CD14-positive monocyte (primary cell): Measurements from ENCODE around the gene NKD2. TPM values are rescaled to one million over a fixed set of nuclear protein-coding genes. Genes with fewer than 3 reads are reported as not detected.

Experiments used
- DNase-seq, 3 donors: peaks; one replicate each; pipeline ENCODE4 v3.0.0-alpha.2; 2011 to 2022
- H2AFZ ChIP-seq: 2 replicates; pipeline ENCODE4 v1.6.0; 2012; ENCODE audit warnings: mild to moderate bottlenecking, low read depth, low read length, inconsistent platforms; ENCODE audit not compliant: insufficient read depth, poor library complexity, severe bottlenecking
- H3K27ac ChIP-seq, 2 donors: 1 replicate in 1 of 2; 2 replicates in 1 of 2; pipeline ENCODE4 v1.5.1; 2012 to 2013; ENCODE audit warnings: low read length in 2 of 2, control low read depth in 1 of 2, inconsistent platforms in 1 of 2, low read depth in 1 of 2, mild to moderate bottlenecking in 1 of 2
- H3K27me3 ChIP-seq, 2 donors: one replicate each; pipeline versions ENCODE4 v1.6.0 to v1.6.1; 2011 to 2013; ENCODE audit warnings: low read length in 2 of 2; ENCODE audit not compliant: control insufficient read depth in 2 of 2, insufficient read depth in 2 of 2
- H3K36me3 ChIP-seq, 2 donors: replicated peaks in 1 of 2; 1 replicate in 1 of 2; 2 replicates in 1 of 2; pipeline versions ENCODE4 v1.5.1 to v1.6.1; 2012 to 2013; ENCODE audit warnings: low read length in 2 of 2, control low read depth in 1 of 2, inconsistent platforms in 1 of 2, mild to moderate bottlenecking in 1 of 2; ENCODE audit not compliant: insufficient read depth in 2 of 2, control insufficient read depth in 1 of 2
- H3K4me1 ChIP-seq, 2 donors: 1 replicate in 1 of 2; 2 replicates in 1 of 2; pipeline versions ENCODE4 v1.5.1 to v1.6.1; 2012 to 2013; ENCODE audit warnings: low read length in 2 of 2, control low read depth in 1 of 2, inconsistent platforms in 1 of 2, mild to moderate bottlenecking in 1 of 2, moderate library complexity in 1 of 2; ENCODE audit not compliant: insufficient read depth in 2 of 2, control insufficient read depth in 1 of 2
- H3K4me2 ChIP-seq: replicated peaks from 2 replicates; pipeline ENCODE3; 2012; ENCODE audit warnings: low read length, moderate library complexity, mild to moderate bottlenecking; ENCODE audit not compliant: poor library complexity, severe bottlenecking; ENCODE audit errors: extremely low read depth
- H3K4me3 ChIP-seq, 3 experiments: fragments of 200-600 bp in 1 of 3; sonication (generic) in 1 of 3; replicated peaks in 1 of 3; 1 replicate in 2 of 3; 2 replicates in 1 of 3; pipeline ENCODE4 v1.5.1; 2011 to 2013; ENCODE audit warnings: low read length in 3 of 3, mild to moderate bottlenecking in 3 of 3, control low read depth in 2 of 3, low read depth in 2 of 3, inconsistent platforms in 1 of 3, moderate library complexity in 1 of 3
- H3K79me2 ChIP-seq: 2 replicates; pipeline ENCODE4 v1.6.0; 2012; ENCODE audit warnings: mild to moderate bottlenecking, control low read depth, inconsistent platforms, low read length, moderate library complexity; ENCODE audit not compliant: insufficient read depth
- H3K9ac ChIP-seq: 2 replicates; pipeline ENCODE4 v1.6.0; 2017; ENCODE audit warnings: low read length, mild to moderate bottlenecking; ENCODE audit not compliant: insufficient read depth, poor library complexity, severe bottlenecking
- H3K9me3 ChIP-seq, 2 donors: replicated peaks in 1 of 2; 1 replicate in 1 of 2; 2 replicates in 1 of 2; pipeline versions ENCODE4 v1.5.1 to v1.6.1; 2012 to 2013; ENCODE audit warnings: low read length in 2 of 2, control low read depth in 1 of 2; ENCODE audit not compliant: control insufficient read depth in 1 of 2, insufficient read depth in 1 of 2
- H4K20me1 ChIP-seq: 2 replicates; pipeline ENCODE4 v1.6.0; 2012; ENCODE audit warnings: mild to moderate bottlenecking, low read length, control low read depth, moderate library complexity; ENCODE audit not compliant: insufficient read depth
- H3K27ac Mint-ChIP-seq, 7 donors: one replicate each; pipeline ENCODE4 v1.8.0; 2020; ENCODE audit warnings: mild to moderate bottlenecking in 7 of 7, mixed read lengths in 7 of 7, moderate library complexity in 6 of 7, inconsistent platforms in 2 of 7
- H3K27me3 Mint-ChIP-seq, 3 donors: one replicate each; pipeline ENCODE4 v1.8.0; 2021 to 2022; ENCODE audit warnings: low read depth in 3 of 3, mild to moderate bottlenecking in 3 of 3, mixed read lengths in 3 of 3, moderate library complexity in 3 of 3, inconsistent platforms in 1 of 3
- H3K36me3 Mint-ChIP-seq, 2 donors: one replicate each; pipeline ENCODE4 v1.8.0; 2020; ENCODE audit warnings: mixed read lengths in 2 of 2, inconsistent platforms in 1 of 2, mild to moderate bottlenecking in 1 of 2
- H3K4me1 Mint-ChIP-seq: one replicate; pipeline ENCODE4 v1.8.0; 2020; ENCODE audit warnings: mild to moderate bottlenecking, mixed read lengths
- H3K4me3 Mint-ChIP-seq, 2 donors: one replicate each; pipeline ENCODE4 v1.8.0; 2020; ENCODE audit warnings: mild to moderate bottlenecking in 2 of 2, mixed read lengths in 2 of 2, moderate library complexity in 1 of 2
- H3K9me3 Mint-ChIP-seq, 7 donors: one replicate each; pipeline ENCODE4 v1.8.0; 2020 to 2022; ENCODE audit warnings: mixed read lengths in 7 of 7, mild to moderate bottlenecking in 6 of 7, moderate library complexity in 6 of 7, inconsistent platforms in 2 of 7
- WGBS: methylation state at CpG from one replicate; pipeline ENCODE4 v1.1.5; 2013; ENCODE audit warnings: missing lambda C conversion rate; ENCODE audit not compliant: insufficient coverage; 5-methylcytosine and 5-hydroxymethylcytosine counted together
- intact Hi-C, 2 donors: fragments of 100-400 bp; cut with micrococcal nuclease; formaldehyde crosslinking; loops; one replicate each; pipeline versions ENCODE4 v1.15.0 to v1.15.1; 2023
- polyA plus RNA-seq, 3 donors: library from polyadenylated mRNA; depleted of rRNA in 1 of 3; unstranded in 2 of 3; stranded (reverse) in 1 of 3; fragments of 300-500 nt in 2 of 3; fragments of >200 nt in 1 of 3; fragmentation: Illumina TruSeq in 2 of 3; gene quantifications; 1 replicate in 2 of 3; 2 replicates in 1 of 3; pipeline ENCODE4 v1.2.3, GENCODE V29; 2012 to 2021
- TF ChIP-seq, protein P1 (sequence below): fragments of 200-600 bp; IDR thresholded peaks from one replicate; pipeline ENCODE4 v1.8.0; 2022; ENCODE audit warnings: antibody characterized with exemption, mild to moderate bottlenecking

NKD2 gene
- polyA plus RNA-seq, 3 donors, result not detected

DNA sequence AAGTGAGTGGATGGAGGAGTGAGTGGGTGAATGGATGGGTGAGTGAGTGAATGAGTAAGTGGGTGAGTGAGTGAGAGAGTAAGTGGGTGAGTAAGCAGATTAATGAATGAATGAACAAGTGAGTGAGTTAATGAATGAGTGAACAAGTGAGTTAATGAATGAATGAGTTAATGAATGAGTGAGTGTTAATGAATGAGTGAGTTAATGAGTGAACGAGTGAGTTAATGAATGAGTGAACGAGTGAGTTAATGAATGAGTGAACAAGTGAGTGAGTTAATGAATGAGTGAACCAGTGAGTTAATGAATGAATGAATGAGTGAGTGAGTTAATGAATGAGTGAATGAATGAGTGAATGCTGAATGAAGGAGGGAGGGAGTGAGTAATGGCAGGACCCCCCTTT is 26.4 kb downstream of the NKD2 start:
- H3K27ac Mint-ChIP-seq, result no peak overlapping the region
- TF ChIP-seq, protein P1, sequence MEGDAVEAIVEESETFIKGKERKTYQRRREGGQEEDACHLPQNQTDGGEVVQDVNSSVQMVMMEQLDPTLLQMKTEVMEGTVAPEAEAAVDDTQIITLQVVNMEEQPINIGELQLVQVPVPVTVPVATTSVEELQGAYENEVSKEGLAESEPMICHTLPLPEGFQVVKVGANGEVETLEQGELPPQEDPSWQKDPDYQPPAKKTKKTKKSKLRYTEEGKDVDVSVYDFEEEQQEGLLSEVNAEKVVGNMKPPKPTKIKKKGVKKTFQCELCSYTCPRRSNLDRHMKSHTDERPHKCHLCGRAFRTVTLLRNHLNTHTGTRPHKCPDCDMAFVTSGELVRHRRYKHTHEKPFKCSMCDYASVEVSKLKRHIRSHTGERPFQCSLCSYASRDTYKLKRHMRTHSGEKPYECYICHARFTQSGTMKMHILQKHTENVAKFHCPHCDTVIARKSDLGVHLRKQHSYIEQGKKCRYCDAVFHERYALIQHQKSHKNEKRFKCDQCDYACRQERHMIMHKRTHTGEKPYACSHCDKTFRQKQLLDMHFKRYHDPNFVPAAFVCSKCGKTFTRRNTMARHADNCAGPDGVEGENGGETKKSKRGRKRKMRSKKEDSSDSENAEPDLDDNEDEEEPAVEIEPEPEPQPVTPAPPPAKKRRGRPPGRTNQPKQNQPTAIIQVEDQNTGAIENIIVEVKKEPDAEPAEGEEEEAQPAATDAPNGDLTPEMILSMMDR, result no peak
- 94% methylated on average over 2 of the region's 2 CpGs for WGBS
- no peak overlapping the region for H3K9ac ChIP-seq
- no peak overlapping the region for H3K4me3 Mint-ChIP-seq
- H3K9me3 Mint-ChIP-seq, result peaks cover 0 to 6% (median 0%) of the 10 kb centered on the region in 7 donors
- no peaks in the 10 kb centered on the region for H4K20me1 ChIP-seq
- H3K36me3 ChIP-seq, result no peaks in the 10 kb centered on the region
- H3K4me1 Mint-ChIP-seq, result no peaks in the 10 kb centered on the region
- no peak overlapping the region for H3K27ac ChIP-seq
- no peaks in the 10 kb centered on the region for H3K27me3 ChIP-seq
- H2AFZ ChIP-seq, result no peak overlapping the region
- H3K9me3 ChIP-seq, result no peaks in the 10 kb centered on the region
- DNase-seq, result no peak
- H3K4me1 ChIP-seq, result no peaks in the 10 kb centered on the region
- intact Hi-C loops, result no loop called here
- no peak overlapping the region for H3K4me3 ChIP-seq
- no peak overlapping the region for H3K4me2 ChIP-seq
- H3K27me3 Mint-ChIP-seq, result peaks cover 2% of the 10 kb centered on the region in 3 donors
- no peaks in the 10 kb centered on the region for H3K79me2 ChIP-seq
- no peaks in the 10 kb centered on the region for H3K36me3 Mint-ChIP-seq

DNA sequence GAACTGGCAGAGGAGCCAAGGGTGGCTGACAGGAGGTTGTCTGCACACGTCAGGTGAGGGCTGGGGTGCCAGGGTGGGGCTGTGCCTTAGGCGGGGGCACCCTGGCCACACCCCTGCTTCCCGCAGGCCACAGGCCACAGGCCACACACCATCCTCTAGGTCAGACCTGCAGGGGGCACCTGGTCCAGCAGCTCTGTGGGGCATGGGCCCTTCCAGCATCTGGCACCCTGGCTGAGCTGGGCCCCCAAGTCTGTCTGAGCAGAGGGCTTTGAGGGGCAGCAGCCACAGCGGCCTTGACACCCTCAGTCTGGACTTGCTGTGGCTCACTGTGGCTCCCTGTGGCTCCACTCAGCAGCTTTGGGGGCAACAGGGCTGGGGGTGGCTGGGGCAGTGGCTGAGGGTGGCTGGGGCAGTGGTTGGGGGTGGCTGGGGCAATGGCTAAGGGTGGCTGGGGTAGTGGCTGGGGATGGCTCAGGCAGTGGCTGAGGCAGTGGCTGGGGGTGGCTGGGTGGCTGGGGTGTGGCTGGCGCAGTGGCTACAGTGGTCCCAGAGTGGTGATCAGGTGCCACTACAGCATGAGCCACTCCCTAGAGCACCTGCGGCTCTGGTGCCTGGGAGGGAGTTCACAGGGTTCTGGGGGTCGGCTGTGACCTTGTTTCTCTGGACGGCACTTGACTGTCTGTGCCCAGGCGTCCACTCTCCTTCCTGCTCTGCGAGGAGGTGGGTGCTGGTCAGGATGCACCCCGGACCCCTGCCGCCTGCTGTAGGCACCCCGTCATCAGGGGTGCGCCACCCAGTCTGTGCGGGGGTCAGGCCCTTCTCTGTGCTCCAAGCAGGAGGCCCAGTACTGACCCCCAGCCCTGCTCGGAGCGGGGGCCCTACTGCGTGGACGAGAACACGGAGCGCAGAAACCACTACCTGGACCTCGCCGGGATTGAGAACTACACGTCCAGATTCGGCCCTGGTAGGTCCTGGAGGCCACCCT is 27.1 kb downstream of the NKD2 start:
- no peaks in the 10 kb centered on the region for H4K20me1 ChIP-seq
- no peak overlapping the region for H3K4me3 Mint-ChIP-seq
- no peak overlapping the region for H3K27ac ChIP-seq
- 97% methylated on average over 22 of the region's 25 CpGs for WGBS
- peaks cover 2% of the 10 kb centered on the region in 3 donors for H3K27me3 Mint-ChIP-seq
- H3K27ac Mint-ChIP-seq, result peak overlapping the region in 1 of 7 donors; percentile 72
- H3K9me3 Mint-ChIP-seq, result peaks cover 0 to 7% (median 0%) of the 10 kb centered on the region in 7 donors
- no peaks in the 10 kb centered on the region for H3K4me1 Mint-ChIP-seq
- H3K4me3 ChIP-seq, result no peak overlapping the region
- no peaks in the 10 kb centered on the region for H3K27me3 ChIP-seq
- H3K9me3 ChIP-seq, result no peaks in the 10 kb centered on the region
- no peak overlapping the region for H3K9ac ChIP-seq
- H2AFZ ChIP-seq, result no peak overlapping the region
- H3K36me3 ChIP-seq, result no peaks in the 10 kb centered on the region
- TF ChIP-seq, protein P1, result no peak
- H3K79me2 ChIP-seq, result no peaks in the 10 kb centered on the region
- no peak overlapping the region for H3K4me2 ChIP-seq
- intact Hi-C loops, result no loop called here
- no peaks in the 10 kb centered on the region for H3K4me1 ChIP-seq
- H3K36me3 Mint-ChIP-seq, result no peaks in the 10 kb centered on the region
- DNase-seq, result no peak
